HPDE6-E6E7 (cell line): ENCODE results near the gene ZKSCAN4.

ENCODE experiments used
- DNase-seq: peaks from one replicate; pipeline ENCODE4 v3.0.0; 2011; ENCODE audit warnings: missing footprints; ENCODE audit errors: extremely low spot score

Gene ZKSCAN4

GRCh38 chr6:28209753-28210535 lies 42.1 kb downstream of the ZKSCAN4 start:
- DNase-seq: no peak

GRCh38 chr6:28208111-28208659 lies 43.9 kb downstream of the ZKSCAN4 start:
- no peak for DNase-seq

- peak; percentile 33 for DNase-seq
Observed at GRCh38 chr6:28207510-28208110, 44.5 kb downstream of the ZKSCAN4 start.

DNA sequence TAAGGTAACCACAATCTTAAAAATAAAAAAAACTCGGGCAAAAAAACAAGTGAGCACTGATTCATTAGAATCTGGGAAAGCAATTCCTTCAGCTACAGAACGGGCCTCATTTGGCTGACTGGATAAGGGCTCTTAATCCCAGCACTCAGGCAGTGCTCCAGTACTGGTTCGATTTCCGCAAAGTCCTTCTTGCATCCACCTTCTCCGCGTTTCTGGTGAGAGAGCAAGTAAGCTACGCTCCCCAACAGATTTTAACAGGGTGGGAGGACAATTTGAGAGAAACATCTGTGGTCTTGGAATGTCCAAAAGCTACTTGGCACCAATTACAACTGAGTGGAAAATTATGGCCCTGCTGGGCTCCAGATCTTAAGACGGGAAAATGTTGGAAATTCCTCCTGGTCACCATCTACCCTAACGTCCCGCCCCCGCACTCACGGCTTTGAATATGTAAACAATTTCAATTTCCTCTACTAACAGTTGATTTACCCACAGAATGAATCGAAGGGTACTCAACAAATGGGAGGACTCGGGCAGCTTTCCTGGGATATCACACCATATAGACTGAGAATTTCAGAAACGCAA lies 45.0 kb downstream of the ZKSCAN4 start:
- DNase-seq: no peak

DNA sequence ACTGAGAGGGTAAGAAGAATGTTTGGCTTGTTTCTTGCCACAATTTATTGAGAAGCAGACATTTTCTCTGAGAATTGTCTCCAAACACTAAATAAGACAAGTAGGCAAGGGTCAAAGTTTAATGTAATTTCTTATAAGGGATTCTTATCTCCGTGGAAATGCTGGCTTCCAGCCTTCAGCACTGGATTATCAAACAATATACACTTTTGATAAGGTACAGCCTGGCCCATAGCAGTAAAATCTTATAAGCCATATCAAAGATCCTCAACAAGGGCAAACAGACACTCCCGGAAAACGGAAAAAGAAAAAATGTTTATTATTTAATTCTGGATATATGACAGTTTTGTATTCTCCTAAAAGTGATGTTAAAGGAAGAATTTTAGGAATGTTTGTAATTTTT lies 45.5 kb downstream of the ZKSCAN4 start:
- DNase-seq: no peak

DNA sequence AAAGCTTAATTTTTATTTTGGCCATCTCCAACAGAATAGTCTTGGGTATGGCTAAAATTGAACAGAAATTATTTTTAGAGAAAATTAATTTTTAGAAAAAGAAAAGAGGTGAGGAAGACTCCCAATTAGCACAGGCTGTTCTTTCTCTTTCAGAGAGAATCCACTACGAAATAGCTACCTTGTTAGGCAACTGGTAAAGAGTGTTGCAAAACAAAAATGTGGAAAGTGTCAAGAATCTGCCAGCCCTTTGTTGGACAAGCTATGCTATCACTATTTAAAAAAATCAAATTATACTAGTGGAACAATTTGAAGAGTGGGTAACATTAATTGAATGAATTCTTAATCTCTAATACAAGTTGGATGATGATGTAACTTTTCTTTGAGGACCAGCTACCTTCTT lies 46.2 kb downstream of the ZKSCAN4 start:
- DNase-seq: no peak

DNA sequence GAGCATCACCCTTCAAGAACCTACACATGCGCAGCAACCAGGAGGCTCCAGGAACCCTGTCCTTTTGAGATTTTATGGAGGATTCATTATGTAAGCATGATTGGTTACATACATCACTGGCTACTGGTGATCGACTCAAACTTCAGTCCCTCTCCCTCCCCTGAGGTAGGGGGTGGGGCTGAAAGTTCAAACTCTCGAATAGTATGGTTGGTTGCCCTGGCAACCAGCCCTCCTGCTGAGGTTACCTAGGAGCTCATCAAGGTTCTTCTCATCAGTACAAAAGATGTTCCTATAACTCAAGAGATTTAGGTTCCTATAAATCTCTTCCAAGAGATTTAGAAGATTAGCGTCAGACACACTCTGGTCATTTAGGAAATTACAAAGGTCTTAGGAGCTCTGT lies 48.9 kb downstream of the ZKSCAN4 start:
- no peak for DNase-seq

DNA sequence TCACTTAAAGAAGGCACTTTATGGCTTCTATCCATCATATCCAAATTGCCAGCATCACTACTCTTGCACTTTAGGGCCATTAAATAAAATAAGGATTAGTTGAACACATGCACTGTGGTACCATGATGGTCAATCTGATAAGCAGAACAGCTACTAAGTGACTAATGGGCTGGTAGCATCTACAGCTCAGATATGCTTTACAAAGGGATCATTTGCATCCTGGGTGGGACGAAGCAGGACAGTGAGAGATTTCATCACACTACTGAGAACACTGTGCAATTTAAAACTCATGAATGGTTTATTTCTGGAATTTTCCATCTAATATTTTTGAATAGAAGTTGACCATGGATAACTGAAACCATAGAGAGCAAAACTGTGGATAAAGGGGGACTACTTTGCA lies 52.0 kb downstream of the ZKSCAN4 start:
- DNase-seq: no peak
